Natural killer cell (primary cell): ENCODE measurements around the gene NECAB2. TPM values are rescaled to one million over a fixed set of nuclear protein-coding genes. Genes with fewer than 3 reads are reported as not detected.

Source experiments
- ATAC-seq, 3 donors: fragments of 150-1000 bp in 2 of 3; fragments of 200-7000 bp in 1 of 3; cut with Tn5 transposase; 1 replicate in 1 of 3; 2 replicates in 2 of 3; pipeline ENCODE4 v1.10.0; 2021; ENCODE audit warnings: mild to moderate bottlenecking in 2 of 3, moderate library complexity in 2 of 3
- DNase-seq, 2 donors: peaks; one replicate each; pipeline versions ENCODE4 v3.0.0 to v3.0.0-alpha.2; 2013 to 2021; ENCODE audit warnings: mixed read lengths in 1 of 2
- H3K27ac ChIP-seq: one replicate; pipeline ENCODE4 v1.5.1; 2013; ENCODE audit warnings: mild to moderate bottlenecking, low read length
- H3K27me3 ChIP-seq: one replicate; pipeline ENCODE4 v1.6.1; 2013; ENCODE audit warnings: low read length; ENCODE audit not compliant: control insufficient read depth, insufficient read depth
- H3K36me3 ChIP-seq: one replicate; pipeline ENCODE4 v1.6.1; 2013; ENCODE audit warnings: low read length; ENCODE audit not compliant: control insufficient read depth, insufficient read depth
- H3K4me1 ChIP-seq: one replicate; pipeline ENCODE4 v1.6.1; 2013; ENCODE audit warnings: low read length; ENCODE audit not compliant: control insufficient read depth, insufficient read depth
- H3K4me3 ChIP-seq: one replicate; pipeline ENCODE4 v1.5.1; 2013; ENCODE audit warnings: low read length
- H3K9me3 ChIP-seq: one replicate; pipeline ENCODE4 v1.6.1; 2013; ENCODE audit warnings: low read length; ENCODE audit not compliant: control insufficient read depth, insufficient read depth
- H3K27ac Mint-ChIP-seq, 2 donors: one replicate each; pipeline ENCODE4 v1.8.0; 2022; ENCODE audit warnings: mild to moderate bottlenecking in 2 of 2, mixed read lengths in 2 of 2, moderate library complexity in 1 of 2
- H3K27me3 Mint-ChIP-seq, 2 donors: one replicate each; pipeline ENCODE4 v1.8.0; 2022; ENCODE audit warnings: low read depth in 2 of 2, mixed read lengths in 2 of 2
- H3K36me3 Mint-ChIP-seq: one replicate; pipeline ENCODE4 v1.8.0; 2022; ENCODE audit warnings: mixed read lengths
- H3K4me1 Mint-ChIP-seq, 2 donors: one replicate each; pipeline ENCODE4 v1.8.0; 2022; ENCODE audit warnings: mixed read lengths in 2 of 2
- H3K4me3 Mint-ChIP-seq: one replicate; pipeline ENCODE4 v1.8.0; 2022; ENCODE audit warnings: mild to moderate bottlenecking, moderate library complexity, mixed read lengths
- H3K9me3 Mint-ChIP-seq, 2 donors: one replicate each; pipeline ENCODE4 v1.8.0; 2022; ENCODE audit warnings: mixed read lengths in 2 of 2
- CTCF ChIP-seq: fragments of 200-600 bp; IDR thresholded peaks from one replicate; pipeline ENCODE4 v1.8.0; 2022; ENCODE audit warnings: antibody characterized with exemption
- WGBS: methylation state at CpG from one replicate; pipeline ENCODE4 v1.1.7; 2013; ENCODE audit warnings: missing lambda C conversion rate; ENCODE audit not compliant: insufficient coverage; 5-methylcytosine and 5-hydroxymethylcytosine counted together
- intact Hi-C: fragments of 100-400 bp; cut with micrococcal nuclease; formaldehyde crosslinking; loops from one replicate; pipeline ENCODE4 v1.14.2; 2022
- total RNA-seq, 4 donors: library from RNA; stranded (reverse); fragments of 120-200 nt in 1 of 4; gene quantifications; one replicate each; pipeline versions ENCODE4 v1.2.3 to v1.2.4, GENCODE V29; 2013 to 2022

Gene NECAB2
- total RNA-seq, 3 donors from 2014 or later (not counting 1 experiment from before 2014, with no cell fraction given): 0.75 TPM; not detected in 2

DNA sequence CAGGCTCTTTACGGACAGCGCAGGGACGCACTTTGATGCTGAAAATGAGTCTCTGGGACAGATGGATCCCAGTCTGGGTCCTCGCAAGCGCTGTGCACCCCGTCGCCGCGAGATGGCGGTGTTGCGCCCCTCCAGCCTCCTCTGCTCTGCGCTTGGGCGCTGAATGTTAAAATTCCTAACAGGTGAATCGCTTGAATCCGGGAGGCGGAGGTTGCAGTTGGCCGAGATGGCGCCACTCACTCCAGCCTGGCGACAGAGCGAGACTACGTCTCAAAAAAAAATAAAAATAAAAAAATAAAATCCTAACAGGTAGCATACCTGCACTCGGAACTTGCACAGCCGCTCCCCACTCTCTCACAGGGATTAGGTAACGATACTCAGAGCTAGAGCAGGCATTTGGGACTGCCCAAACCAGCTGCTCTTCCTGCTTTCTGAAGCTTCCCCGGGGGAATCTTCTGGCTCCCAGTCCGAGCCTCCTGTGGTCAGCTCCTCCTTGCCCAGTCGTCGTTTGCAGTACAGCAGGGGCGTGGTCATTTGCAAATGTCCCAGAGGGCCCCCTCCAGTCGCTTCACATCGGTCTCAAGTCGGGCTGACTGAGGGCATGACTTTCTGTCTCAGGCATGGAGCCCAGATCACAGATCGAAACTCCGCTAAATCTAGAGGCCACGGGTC, 41.2 kb upstream of the NECAB2 start:
- H3K27me3 Mint-ChIP-seq: no peaks in the 10 kb centered on the region
- DNase-seq (peak; percentile 60 to 69), ATAC-seq (peak; percentile 65 to 75 (median 72))
- Histone ChIP-seq H3K9me3 (no peaks in the 10 kb centered on the region), H3K27me3 (no peaks in the 10 kb centered on the region), H3K27ac (no peak overlapping the region), H3K36me3 (no peaks in the 10 kb centered on the region), H3K4me3 (no peak overlapping the region), H3K4me1 (peaks cover 19% of the 10 kb centered on the region)
- peaks cover 9 to 33% of the 10 kb centered on the region in 2 donors for H3K4me1 Mint-ChIP-seq
- no peak overlapping the region for H3K27ac Mint-ChIP-seq
- TF ChIP-seq CTCF: peak; percentile 91
- no peak overlapping the region for H3K4me3 Mint-ChIP-seq
- H3K9me3 Mint-ChIP-seq: no peaks in the 10 kb centered on the region
- 49% methylated on average over 35 of the region's 35 CpGs for WGBS
- no peaks in the 10 kb centered on the region for H3K36me3 Mint-ChIP-seq
- intact Hi-C loops: loop anchor here (10.0 kb wide), 1 partner anchor 258 kb away; the partner anchor contains the start of gene TAF1C

- Histone ChIP-seq H3K4me3 (no peak overlapping the region), H3K4me1 (peaks cover 19% of the 10 kb centered on the region), H3K27me3 (no peaks in the 10 kb centered on the region), H3K36me3 (no peaks in the 10 kb centered on the region), H3K9me3 (no peaks in the 10 kb centered on the region), H3K27ac (no peak overlapping the region)
- 78% methylated on average over 16 of the region's 16 CpGs for WGBS
- H3K4me3 Mint-ChIP-seq: no peak overlapping the region
- no peaks in the 10 kb centered on the region for H3K27me3 Mint-ChIP-seq
- no peaks in the 10 kb centered on the region for H3K36me3 Mint-ChIP-seq
- peak overlapping the region in 1 of 2 donors; percentile 22 for H3K27ac Mint-ChIP-seq
- H3K4me1 Mint-ChIP-seq: peaks cover 9 to 32% of the 10 kb centered on the region in 2 donors
- no peaks in the 10 kb centered on the region for H3K9me3 Mint-ChIP-seq
- intact Hi-C loops: loop anchor here (10.0 kb wide), 1 partner anchor 256 kb away; the partner anchor contains the start of gene TAF1C
- ATAC-seq (peak; percentile 62 to 85 (median 83)), DNase-seq (peak in 1 of 2 donors; percentile 22)
- no peak for TF ChIP-seq CTCF
Measured at GRCh38 chr16:83928341-83929055, 39.5 kb upstream of the NECAB2 start.

DNA sequence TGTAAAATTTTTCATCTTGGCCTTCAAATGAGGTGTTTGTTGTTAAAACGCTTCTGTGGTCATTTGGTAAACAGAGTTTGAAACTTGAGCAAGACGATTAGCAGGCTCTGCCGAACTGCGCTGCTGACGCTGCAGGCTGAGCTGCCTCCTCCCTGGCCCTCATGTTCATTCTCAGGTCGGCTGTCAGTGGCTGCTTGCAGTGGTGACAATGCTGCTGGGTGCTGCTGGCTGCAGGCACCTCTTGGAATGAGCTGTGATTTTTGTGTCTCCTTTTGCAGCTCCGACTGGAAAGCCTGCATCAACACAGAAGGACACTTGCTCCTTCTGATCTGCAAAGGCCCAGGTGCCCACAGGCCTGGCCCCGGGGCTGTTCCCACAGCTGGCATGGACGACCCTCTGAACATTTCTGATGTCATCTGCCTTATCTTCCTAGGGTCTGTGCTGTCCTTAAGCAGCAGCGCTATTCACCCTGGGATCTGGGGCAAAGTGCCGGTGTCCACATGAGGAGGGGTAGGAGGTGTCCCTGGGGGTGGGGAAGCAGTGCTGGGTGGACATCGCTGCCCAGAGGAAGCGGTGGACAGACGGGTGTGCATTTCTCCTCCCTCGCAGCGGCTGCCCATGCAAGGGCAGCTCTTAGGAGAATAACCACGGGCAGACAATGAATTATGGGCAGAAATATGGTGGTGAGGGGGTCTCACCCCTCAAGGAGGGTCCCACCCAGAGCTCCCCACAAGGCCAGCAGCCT, 38.1 kb upstream of the NECAB2 start:
- Mint-ChIP-seq H3K27ac (no peak overlapping the region), H3K9me3 (no peaks in the 10 kb centered on the region)
- no peak for DNase-seq

More for the DNA sequence above, 38.1 kb upstream of the NECAB2 start:
- Mint-ChIP-seq H3K4me1 (peaks cover 9 to 27% of the 10 kb centered on the region in 2 donors), H3K27me3 (no peaks in the 10 kb centered on the region), H3K4me3 (no peak overlapping the region), H3K36me3 (no peaks in the 10 kb centered on the region)
- ATAC-seq: no peak
- Histone ChIP-seq H3K4me1 (peaks cover 19% of the 10 kb centered on the region), H3K27me3 (no peaks in the 10 kb centered on the region), H3K36me3 (no peaks in the 10 kb centered on the region), H3K27ac (no peak overlapping the region), H3K9me3 (no peaks in the 10 kb centered on the region), H3K4me3 (no peak overlapping the region)
- intact Hi-C loops: loop anchor here (10.0 kb wide), 1 partner anchor 255 kb away; the partner anchor contains the start of gene TAF1C
- WGBS: 90% methylated on average over 17 of the region's 17 CpGs
- no peak for TF ChIP-seq CTCF
